D341Med (cell line): Measurements from ENCODE around the gene DXO.
"Not testable (repeated sequence)": the region's sequence is repeated elsewhere in the genome, so short reads cannot be mapped to it uniquely, and the experiment has no call there.

Experiments
- DNase-seq: peaks from one replicate; pipeline ENCODE4 v3.0.0; 2012; ENCODE audit warnings: low spot score

DXO gene

DNA sequence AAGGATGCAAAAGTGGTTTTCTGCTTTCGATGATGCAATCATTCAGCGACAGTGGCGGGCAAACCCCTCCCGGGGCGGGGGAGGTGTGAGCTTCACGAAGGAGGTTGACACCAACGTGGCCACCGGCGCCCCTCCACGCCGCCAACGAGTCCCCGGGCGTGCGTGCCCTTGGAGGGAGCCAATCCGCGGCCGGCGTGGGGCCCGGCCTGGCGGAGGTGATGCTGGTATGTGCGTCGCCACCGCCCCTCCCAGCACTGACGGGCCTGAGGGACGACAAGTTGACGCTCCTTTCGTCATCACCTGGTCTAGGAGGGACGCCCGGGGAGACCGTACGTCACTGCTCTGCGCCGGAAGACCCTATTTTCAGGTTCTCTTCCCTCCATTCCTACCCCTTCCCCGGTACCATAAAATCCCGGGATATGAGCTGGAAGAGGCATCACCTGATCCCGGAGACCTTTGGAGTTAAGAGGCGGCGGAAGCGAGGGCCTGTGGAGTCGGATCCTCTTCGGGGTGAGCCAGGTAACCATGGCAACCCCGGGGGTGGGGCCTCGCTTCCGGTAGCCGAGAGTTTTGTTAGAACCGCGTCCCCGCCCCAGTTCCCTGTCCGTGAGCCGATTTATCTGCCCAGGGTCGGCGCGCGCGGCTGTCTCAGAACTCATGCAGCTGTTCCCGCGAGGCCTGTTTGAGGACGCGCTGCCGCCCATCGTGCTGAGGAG, at the start of gene DXO:
TSS of gene DXO (minus strand) at position 146 of the 716 bp plus-strand sequence. CDS start 463 bp downstream, outside the sequence.
- peak; percentile 97 for DNase-seq

DNA sequence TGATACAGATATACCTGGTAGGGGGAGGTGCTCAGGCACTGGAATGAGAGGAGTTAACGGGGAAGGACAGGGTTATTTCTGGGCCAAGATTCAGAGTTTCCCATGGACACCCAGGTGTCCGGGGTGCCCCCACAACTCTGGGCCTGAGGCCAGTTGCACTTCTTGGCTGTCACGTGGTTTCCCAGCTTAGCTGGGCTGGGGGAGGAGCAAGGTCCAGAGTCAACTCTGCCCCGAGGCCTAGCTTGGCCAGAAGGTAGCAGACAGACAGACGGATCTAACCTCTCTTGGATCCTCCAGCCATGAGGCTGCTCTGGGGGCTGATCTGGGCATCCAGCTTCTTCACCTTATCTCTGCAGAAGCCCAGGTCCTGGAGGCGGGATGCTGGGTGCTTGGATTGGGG, 42.6 kb upstream of the DXO start, which contains the start of gene C4B:
TSS of gene C4B (plus strand) at position 249 of the 400 bp plus-strand sequence. CDS start at position 300, 51 bp downstream.
- DNase-seq, result not testable (repeated sequence)

- not testable (repeated sequence) for DNase-seq
Observed at GRCh38 chr6:32013738-32014137, 41.8 kb upstream of the DXO start.

DNA sequence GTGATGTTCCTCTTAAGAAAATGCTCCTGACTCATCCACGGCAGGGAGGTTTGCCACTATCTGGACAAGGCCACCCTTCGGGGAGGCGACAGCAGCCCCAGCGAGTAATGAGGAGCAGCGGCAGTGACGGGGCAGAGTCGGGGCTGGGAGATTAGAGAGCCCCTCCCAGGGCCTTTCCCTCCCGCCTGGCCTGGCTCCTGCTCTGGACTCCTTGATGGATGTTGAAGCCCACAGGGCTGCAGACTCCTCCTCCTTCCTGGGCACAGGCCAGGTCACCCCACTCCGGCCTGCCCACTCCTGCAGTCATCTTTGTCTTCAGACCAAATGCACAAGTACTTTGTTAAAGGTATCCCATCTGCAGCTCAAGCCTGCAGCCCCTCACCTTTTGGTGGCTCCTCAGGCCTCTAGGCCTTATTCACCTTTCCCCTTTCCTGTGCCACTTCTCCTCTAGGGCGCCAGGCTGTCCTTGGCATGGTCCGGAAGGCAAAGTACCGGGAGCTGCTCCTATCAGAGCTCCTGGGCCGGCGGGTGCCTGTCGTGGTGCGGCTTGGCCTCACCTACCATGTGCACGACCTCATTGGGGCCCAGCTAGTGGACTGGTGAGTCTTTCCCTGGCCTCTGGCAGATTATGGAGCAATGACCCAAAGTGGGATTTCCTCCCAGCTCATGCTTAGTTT, 41.1 kb upstream of the DXO start:
- DNase-seq, result not testable (repeated sequence)

- not testable (repeated sequence) for DNase-seq
Observed at GRCh38 chr6:32010856-32011530, 39.1 kb upstream of the DXO start.

DNA sequence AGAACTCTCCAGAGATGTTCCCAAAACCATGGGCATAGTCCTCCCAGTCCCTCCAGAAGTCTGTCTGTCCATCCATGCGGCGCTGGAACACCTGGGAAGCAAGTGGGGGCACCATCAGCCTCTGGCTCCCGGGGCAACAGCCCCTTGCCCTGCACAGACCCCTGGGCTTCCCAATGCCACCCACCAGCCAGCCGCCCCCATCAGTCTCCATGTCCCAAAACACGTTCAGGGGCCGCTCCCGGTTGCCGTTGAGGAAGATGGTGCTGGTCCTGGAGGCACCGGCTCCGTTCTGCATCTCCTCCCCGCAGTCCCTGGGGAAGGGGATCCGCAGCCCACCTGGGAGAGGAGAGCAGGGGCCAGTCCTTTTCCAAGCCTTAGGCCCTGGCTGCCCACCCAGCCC, 37.6 kb upstream of the DXO start:
- not testable (repeated sequence) for DNase-seq

GRCh38 chr6:32008616-32009015, 36.7 kb upstream of the DXO start:
- DNase-seq, result peak; percentile 29

DNA sequence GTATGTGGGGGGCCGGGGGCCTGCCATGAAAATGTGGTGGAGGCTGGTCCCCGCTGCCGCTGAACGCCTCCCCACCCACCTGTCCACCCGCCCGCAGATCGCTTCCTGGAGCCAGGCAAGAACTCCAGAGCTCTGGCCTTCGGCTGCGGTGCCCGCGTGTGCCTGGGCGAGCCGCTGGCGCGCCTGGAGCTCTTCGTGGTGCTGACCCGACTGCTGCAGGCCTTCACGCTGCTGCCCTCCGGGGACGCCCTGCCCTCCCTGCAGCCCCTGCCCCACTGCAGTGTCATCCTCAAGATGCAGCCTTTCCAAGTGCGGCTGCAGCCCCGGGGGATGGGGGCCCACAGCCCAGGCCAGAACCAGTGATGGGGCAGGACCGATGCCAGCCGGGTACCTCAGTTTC, 36.1 kb upstream of the DXO start:
- not testable (repeated sequence) for DNase-seq

DNA sequence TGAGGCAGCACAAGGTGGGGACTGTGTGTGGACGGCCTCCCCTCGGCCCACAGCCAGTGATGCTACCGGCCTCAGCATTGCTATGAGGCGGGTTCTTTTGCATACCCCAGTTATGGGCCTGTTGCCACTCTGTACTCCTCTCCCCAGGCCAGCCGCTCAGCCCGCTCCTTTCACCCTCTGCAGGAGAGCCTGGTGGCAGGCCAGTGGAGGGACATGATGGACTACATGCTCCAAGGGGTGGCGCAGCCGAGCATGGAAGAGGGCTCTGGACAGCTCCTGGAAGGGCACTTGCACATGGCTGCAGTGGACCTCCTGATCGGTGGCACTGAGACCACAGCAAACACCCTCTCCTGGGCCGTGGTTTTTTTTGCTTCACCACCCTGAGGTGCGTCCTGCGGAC, 35.1 kb upstream of the DXO start:
- DNase-seq, result not testable (repeated sequence)

DNA sequence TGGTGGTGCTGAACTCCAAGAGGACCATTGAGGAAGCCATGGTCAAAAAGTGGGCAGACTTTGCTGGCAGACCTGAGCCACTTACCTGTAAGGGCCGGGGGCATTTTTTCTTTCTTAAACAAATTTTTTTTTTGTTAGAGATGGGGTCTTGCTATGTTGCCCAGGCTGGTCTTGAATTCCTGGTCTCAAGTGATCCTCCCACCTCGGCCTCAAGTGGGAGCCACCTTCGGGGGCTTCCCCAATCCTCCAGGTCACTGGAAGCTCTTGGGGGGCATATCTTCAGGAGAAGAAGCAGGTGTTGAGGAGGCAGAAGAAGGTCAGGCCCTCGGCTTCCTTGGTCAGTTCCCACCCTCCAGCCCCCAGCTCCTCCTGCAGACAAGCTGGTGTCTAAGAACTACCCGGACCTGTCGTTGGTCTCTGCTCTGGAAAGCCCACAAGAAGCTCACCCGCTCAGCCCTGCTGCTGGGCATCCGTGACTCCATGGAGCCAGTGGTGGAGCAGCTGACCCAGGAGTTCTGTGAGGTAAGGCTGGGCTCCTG, 34.1 kb upstream of the DXO start:
- DNase-seq, result not testable (repeated sequence)

DNA sequence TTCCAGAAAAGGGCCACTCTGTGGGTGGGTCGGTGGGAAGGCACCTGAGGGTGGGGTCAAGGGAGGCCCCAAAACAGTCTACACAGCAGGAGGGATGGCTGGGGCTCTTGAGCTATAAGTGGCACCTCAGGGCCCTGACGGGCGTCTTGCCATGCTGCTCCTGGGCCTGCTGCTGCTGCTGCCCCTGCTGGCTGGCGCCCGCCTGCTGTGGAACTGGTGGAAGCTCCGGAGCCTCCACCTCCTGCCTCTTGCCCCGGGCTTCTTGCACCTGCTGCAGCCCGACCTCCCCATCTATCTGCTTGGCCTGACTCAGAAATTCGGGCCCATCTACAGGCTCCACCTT, 33.6 kb upstream of the DXO start:
- DNase-seq, result not testable (repeated sequence)

- DNase-seq, result not testable (repeated sequence)
Observed at GRCh38 chr6:32004864-32005537, 33.1 kb upstream of the DXO start.

GRCh38 chr6:32004393-32004792, 32.5 kb upstream of the DXO start:
- DNase-seq, result not testable (repeated sequence)

DNA sequence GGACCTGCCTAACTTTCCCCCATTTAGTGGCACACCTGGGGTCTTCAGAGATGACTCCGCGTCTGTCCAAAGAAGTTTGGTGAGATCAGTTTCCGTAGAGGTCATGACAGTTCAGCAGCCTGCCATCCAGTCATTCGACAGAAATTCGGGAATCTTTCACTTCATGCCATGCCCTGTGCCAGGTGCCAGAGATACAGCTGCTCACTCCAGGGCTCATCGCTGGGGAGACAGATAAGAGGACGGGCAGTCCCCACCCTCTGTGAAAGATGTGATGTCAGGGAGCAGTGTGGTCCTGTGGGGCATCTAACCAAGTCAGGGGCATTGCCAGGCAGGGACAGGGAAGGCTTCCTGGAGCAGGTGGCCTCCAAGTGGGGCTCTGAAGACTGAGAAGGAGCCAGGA, 31.4 kb upstream of the DXO start:
- not testable (repeated sequence) for DNase-seq

- DNase-seq, result not testable (repeated sequence)
Observed at GRCh38 chr6:32002546-32003268, 30.8 kb upstream of the DXO start.

GRCh38 chr6:31996385-31996784, 24.4 kb upstream of the DXO start:
- DNase-seq, result not testable (repeated sequence)

GRCh38 chr6:31994421-31994820, 22.5 kb upstream of the DXO start:
- DNase-seq, result not testable (repeated sequence)

- DNase-seq, result not testable (repeated sequence)
Observed at GRCh38 chr6:31989363-31989762, 17.4 kb upstream of the DXO start.

GRCh38 chr6:31981744-31982143, 9.8 kb upstream of the DXO start, which contains the start of gene C4A:
C4A (plus strand) TSS chr6:31982057; CDS start chr6:31982108, 51 bp downstream.
- not testable (repeated sequence) for DNase-seq

- not testable (repeated sequence) for DNase-seq
Observed at GRCh38 chr6:31980998-31981397, 9.1 kb upstream of the DXO start.
